GM12878 (cell line): ENCODE data around the gene PID1.

ENCODE experiments used
- EED ChIP-seq: sonication (generic); IDR thresholded peaks from 2 replicates; pipeline ENCODE4 v1.6.1; 2016; ENCODE audit warnings: antibody characterized with exemption, low read depth
- EP300 ChIP-seq, 2 experiments: fragments of 150-350 bp in 1 of 2; IDR thresholded peaks; 2 replicates each; pipeline ENCODE4 v1.6.1; 2011 to 2012; ENCODE audit warnings: low read depth in 2 of 2, low read length in 2 of 2, borderline replicate concordance in 1 of 2, improper control_type of control experiment in 1 of 2, inconsistent platforms in 1 of 2; ENCODE audit not compliant: control insufficient read depth in 1 of 2
- NR2C2 ChIP-seq: IDR thresholded peaks from 2 replicates; pipeline ENCODE4 v1.6.1; 2011; ENCODE audit warnings: borderline replicate concordance, low read depth; ENCODE audit not compliant: control insufficient read depth, insufficient read length
- NRF1 ChIP-seq: conservative IDR thresholded peaks from 2 replicates; pipeline ENCODE4 v1.6.1; 2011; ENCODE audit warnings: mild to moderate bottlenecking, low read depth, low read length, improper control_type of control experiment
- SRF ChIP-seq, 2 experiments: IDR thresholded peaks; 2 replicates each; pipeline ENCODE4 v1.6.1; 2011; ENCODE audit warnings: low read depth in 2 of 2, low read length in 2 of 2, mild to moderate bottlenecking in 1 of 2, moderate library complexity in 1 of 2
- TBL1XR1 ChIP-seq: IDR thresholded peaks from 2 replicates; pipeline ENCODE4 v1.6.1; 2012; ENCODE audit warnings: low read depth, low read length, improper control_type of control experiment
- TF ChIP-seq, protein P1 (sequence below), 3 experiments: IDR thresholded peaks in 2 of 3; conservative IDR thresholded peaks in 1 of 3; 2 replicates each; pipeline ENCODE4 v1.5.1; 2011; ENCODE audit warnings: low read depth in 3 of 3, low read length in 3 of 3, mild to moderate bottlenecking in 3 of 3, control low read depth in 2 of 3, moderate library complexity in 2 of 3, inconsistent platforms in 1 of 3, mixed read lengths in 1 of 3; ENCODE audit not compliant: control insufficient read depth in 2 of 3, insufficient read depth in 1 of 3; ENCODE audit errors: extremely low read depth in 1 of 3
- TF ChIP-seq, protein P2 (sequence below): IDR thresholded peaks from 2 replicates; pipeline ENCODE4 v1.6.1; 2012; ENCODE audit warnings: low read depth, low read length, improper control_type of control experiment

DNA sequence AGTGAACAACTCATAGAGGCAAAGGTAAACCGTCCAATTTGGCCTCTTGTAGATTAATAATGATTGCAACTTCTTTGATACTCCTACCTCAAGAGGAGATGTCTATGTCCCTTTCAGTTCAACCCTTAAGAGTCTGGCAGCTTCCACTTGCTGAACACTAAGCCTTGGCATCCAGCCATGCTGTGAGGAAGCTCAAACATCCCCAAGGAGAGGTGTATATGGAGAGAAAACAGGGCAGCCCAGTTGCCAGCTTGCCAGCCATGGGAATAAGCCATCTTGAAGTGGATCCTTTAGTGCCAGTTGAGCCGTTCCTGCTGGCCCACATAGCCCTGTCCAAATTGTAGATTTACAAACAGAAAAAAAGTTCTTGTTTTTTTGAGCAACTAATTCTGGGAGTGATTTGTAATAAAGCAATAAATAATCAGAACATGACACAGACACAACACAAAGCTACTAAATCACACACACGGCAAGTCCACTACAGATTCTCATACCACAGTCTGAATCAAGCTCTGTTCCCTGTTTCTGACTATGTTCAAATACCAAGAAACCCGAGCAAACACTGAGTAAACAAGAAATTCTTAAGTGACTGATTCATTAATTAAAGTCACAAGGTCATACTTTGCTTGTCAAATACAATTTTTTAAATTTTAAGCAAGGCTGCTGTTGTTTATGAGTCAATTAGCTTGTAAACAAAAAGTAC is 96.1 kb downstream of the PID1 start:
- TF ChIP-seq EED (no peak), NR2C2 (no peak), SRF (IDR thresholded peaks at IDR 0.05; ENCODE audit: low read depth in 2 of 2, low read length in 2 of 2) (no peak), NRF1 (no peak), TBL1XR1 (no peak), EP300 (IDR thresholded peaks at IDR 0.05; ENCODE audit: borderline replicate concordance in 1 of 2, control insufficient read depth in 1 of 2, low read depth in 2 of 2, low read length in 2 of 2) (no peak)
- TF ChIP-seq, protein P1, sequence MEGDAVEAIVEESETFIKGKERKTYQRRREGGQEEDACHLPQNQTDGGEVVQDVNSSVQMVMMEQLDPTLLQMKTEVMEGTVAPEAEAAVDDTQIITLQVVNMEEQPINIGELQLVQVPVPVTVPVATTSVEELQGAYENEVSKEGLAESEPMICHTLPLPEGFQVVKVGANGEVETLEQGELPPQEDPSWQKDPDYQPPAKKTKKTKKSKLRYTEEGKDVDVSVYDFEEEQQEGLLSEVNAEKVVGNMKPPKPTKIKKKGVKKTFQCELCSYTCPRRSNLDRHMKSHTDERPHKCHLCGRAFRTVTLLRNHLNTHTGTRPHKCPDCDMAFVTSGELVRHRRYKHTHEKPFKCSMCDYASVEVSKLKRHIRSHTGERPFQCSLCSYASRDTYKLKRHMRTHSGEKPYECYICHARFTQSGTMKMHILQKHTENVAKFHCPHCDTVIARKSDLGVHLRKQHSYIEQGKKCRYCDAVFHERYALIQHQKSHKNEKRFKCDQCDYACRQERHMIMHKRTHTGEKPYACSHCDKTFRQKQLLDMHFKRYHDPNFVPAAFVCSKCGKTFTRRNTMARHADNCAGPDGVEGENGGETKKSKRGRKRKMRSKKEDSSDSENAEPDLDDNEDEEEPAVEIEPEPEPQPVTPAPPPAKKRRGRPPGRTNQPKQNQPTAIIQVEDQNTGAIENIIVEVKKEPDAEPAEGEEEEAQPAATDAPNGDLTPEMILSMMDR (IDR thresholded peaks at IDR 0.05 in 2 of 3, conservative IDR thresholded peaks at IDR 0.05 in 1 of 3; ENCODE audit: control insufficient read depth in 2 of 3, extremely low read depth in 1 of 3, insufficient read depth in 1 of 3, low read depth in 3 of 3, low read length in 3 of 3): no peak
- TF ChIP-seq, protein P2, sequence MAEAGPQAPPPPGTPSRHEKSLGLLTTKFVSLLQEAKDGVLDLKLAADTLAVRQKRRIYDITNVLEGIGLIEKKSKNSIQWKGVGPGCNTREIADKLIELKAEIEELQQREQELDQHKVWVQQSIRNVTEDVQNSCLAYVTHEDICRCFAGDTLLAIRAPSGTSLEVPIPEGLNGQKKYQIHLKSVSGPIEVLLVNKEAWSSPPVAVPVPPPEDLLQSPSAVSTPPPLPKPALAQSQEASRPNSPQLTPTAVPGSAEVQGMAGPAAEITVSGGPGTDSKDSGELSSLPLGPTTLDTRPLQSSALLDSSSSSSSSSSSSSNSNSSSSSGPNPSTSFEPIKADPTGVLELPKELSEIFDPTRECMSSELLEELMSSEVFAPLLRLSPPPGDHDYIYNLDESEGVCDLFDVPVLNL: no peak
